ENCODE data around the gene RBM20.
"Not testable (repeated sequence)": the region's sequence is repeated elsewhere in the genome, so short reads cannot be mapped to it uniquely, and the experiment has no call there.

The RBM20 gene

DNA sequence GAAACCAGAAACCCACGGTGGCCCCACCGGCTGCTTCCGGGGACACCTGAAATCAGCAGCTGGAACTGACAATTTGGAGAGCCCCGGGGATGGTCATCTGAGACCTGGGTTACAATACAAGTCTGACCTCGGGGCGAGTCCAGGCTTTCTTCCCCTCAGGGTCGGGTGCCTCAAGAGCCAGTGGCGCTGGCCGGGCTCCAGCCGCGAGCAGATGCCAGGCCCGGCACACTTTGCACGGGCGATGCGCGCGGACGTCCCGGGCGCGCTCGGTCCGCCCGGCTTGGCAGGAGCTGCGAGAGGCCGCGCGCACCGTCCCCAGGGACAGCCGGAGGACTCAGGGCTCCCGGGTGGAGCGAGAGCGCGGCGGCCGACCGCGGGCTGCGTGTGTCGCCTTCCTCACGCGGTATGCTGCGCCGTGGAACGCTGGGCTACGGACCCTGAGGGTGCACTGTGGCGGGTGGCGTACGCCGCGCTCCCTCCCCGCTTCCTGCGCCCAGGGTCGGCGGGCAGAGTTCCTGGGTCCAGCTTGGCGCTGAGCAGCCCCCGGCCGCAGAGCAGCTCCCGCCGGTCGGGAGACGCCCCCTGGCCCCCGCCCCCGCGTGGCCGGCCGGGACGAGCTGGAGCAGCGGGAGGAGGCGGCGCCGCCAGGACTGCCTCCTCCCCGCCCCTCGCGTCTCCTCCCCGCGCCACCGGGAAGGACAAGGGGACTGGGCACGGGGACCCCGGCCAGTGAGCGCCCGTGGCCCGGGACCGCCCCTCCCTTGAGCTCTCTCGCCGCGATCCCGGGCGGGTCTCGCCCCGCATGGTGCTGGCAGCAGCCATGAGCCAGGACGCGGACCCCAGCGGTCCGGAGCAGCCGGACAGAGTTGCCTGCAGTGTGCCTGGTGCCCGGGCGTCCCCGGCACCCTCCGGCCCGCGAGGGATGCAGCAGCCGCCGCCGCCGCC, at the start of gene RBM20:
Gene RBM20, plus strand, starts transcription at position 684 of the 945 bp plus-strand sequence. Its CDS starts 119 bp downstream, at position 803.
- DNase-seq, result peak; percentile 19

DNA sequence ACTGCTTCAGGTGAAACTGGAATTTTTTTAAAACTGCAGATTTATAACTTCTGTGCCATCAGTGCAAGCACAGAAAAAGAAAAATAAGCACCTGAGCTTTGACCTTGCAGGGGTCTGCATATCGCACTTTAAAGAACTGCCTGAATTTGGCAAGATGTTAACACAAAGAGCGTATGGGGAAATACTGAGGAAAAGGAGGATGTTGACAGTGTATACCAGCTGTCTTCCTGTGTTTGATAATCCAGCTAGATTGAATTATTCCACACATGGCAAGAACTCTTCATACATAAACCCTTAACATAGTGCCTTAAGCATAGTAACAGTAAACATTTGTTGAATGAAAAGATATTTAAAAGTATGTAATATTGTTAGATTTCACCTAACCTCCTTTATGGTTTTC, 46.7 kb upstream of the RBM20 start:
- DNase-seq, result no peak

- DNase-seq, result peak; percentile 19
Measured at GRCh38 chr10:110600487-110601101, 43.5 kb upstream of the RBM20 start.

- DNase-seq, result no peak
Measured at GRCh38 chr10:110601581-110601980, 42.6 kb upstream of the RBM20 start.

DNA sequence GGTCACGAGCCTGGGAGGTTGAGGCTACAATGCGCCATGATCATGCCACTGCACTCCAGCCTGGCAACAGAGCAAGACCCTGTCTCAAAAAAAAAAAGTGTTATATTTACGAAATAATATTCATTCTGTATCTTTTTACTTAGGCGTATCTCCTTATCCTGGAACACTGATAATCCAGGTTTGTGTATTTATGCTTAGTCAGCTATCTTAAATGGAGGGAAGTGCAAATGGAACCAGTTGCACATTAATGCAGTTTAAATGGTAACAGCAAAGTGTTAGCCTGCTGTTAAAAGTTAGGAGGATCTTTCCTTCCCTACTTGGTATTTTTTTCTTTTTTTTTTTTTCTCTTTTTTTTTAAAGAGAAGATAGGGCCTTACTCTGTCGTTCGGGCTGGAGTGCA, 36.0 kb upstream of the RBM20 start:
- no peak for DNase-seq

DNA sequence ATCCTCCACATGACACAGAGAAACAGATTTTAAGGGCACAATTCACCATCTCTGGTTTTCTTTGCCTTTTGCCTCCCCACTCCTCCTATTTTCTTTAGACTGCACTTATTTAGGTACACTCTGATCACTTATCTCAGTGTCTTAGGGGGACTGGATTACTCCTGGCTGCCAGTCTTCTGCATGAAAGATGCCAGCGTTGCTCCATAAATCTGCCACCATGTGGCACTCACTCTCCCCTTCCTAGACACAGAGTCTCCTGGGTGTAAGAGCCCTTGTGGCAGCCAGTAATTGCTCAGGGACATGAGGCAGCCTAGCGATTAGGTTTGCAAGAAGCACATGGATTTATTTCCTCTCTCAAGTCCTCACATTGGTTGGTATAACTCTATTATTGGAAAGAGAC, 34.5 kb upstream of the RBM20 start:
- DNase-seq, result peak; percentile 80

DNA sequence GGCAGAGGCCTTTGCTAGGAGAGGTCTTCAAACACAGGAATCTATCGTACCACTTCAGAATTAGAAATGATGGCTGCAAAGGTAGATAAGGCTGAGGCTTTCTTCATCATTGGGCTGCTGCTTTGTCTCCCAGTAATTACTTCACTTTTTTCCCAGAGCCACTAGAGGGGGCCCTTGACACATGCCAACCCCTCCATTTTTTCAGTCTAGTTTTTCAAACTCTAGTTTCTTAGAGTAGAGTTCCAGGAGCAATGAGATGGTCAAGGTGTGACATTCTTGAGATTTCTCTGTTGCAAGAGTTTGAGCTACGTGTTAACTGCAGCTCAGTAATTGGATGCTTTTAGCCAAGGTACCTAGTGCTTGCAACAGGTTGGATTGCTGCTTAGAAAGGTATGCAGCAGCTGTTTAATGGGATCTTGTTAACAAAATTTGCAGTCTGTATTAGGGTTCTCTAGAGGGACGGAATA, 33.8 kb upstream of the RBM20 start:
- DNase-seq, result peak; percentile 67

DNA sequence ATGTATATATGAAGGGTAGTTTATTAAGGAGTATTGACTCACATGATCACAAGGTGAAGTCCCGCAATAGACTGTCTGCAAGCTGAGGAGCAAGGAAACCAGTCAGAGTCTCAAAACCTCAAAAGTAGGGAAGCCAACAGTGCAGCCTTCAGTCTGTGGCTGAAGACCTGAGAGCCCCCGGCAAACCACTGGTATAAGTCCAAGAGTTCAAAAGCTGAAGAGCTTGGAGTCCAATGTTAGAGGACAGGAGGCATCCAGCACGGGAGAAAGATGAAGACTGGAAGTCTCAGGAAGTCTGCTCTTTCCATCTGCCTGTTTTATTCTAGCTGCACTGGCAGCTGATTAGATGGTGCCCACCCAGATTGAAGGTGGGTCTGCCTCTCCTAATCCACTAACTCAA, 33.4 kb upstream of the RBM20 start:
- not testable (repeated sequence) for DNase-seq

DNA sequence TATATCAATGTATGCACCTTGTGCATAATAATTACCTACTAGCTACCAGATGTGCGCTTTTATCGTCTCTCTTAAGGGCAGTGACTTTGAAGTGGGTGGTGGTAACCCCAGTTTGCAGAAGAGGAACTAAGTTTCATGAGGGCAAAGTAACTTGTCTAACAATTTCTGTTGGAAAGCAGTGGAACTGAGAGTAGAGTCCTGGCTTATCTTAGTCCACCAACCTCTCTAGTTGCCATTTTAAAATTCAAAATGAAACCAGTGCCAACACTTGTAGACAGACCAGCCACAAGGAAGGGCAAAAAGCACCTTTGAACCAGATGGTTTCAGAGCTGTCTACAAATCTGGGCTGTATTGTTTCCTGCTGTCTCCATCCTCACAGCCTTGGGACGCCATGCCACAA, 32.0 kb upstream of the RBM20 start:
- DNase-seq, result no peak

DNA sequence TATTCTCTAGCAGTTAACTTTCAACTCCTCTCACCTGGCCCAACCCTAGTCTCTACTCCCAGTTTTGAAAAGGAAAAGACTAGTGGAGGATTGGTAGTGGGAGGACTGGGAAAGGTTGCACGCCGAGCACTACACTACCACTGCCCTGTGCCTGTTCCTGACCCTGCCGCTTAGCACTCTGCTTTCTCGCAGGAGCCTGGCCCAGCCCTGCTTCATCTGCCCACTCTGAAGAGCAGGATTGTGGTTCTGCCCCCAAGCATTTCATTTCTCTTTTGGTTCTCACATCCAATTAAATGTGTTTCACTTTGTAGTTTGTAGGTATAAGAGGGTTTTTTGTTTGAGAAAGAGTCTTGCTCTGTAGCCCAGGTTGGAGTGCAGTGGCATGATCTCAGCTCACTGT, 31.5 kb upstream of the RBM20 start:
- DNase-seq, result no peak

GRCh38 chr10:110613341-110613995, 30.7 kb upstream of the RBM20 start:
- DNase-seq, result no peak

DNA sequence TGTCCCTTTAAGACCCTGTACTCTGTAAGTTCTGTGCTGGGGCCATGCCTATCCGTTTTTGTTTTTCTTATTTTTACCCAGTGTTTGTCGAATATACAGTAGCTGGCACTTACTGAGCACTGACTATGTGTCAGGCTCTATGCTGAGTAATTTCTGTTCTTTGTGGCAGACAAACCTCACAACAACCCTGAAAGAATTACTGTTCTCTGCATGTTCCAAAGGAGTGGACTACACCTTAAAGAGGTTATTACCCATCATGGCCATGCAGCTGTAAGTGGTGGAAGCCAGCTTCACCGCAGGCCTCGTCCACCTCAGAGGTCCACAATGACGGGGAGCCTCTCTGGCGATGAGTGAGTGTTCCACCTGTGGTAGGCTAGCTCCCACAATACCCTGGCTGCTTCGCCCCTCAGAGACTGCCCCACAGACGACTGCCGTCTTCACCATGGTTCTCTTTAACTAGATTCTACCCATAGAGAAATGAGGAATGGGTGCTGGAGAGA, 30.1 kb upstream of the RBM20 start:
- no peak for DNase-seq

GRCh38 chr10:110615057-110615747, 28.9 kb upstream of the RBM20 start:
- no peak for DNase-seq

- DNase-seq, result no peak
Measured at GRCh38 chr10:110616493-110617033, 27.6 kb upstream of the RBM20 start.

DNA sequence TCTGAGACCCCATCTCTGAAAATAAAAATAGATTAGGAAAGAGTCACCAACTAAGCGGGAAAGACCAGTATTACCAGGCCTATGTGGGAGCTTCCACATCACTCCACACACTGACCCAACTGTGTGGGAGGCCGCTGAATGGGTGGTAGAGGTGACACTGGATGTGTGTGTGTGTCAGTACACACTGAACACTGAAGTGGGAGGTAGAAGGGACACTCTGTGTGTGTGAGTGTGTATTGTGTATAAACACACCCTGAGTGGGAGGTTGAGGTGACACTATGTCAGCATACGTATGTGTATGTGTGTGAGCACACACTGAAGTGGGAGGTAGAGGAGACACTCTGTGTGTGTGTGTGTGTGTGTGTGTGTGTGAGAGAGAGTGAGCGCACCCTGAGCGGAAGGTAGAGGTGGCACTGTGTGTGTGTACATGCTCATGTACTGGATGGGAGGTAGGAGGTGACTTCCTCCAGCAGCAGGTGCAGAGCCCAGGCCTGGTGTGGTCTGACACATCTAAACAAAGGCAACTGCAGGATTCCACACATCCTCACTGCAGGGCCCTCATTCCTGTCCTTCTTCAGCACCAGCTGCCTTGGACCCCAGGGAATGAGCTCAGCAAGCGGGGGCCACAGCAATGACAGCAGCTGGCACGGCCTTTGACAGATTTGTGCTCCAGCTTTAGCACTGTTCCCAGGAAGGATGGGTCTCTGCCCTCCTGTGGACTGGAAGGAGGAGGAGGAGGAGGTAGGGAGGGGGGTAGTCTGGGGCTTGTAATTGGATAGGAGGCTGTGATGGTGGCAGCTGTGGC, 26.5 kb upstream of the RBM20 start:
- DNase-seq, result no peak

GRCh38 chr10:110618230-110618610, 25.9 kb upstream of the RBM20 start:
- no peak for DNase-seq

GRCh38 chr10:110619514-110620397, 24.4 kb upstream of the RBM20 start:
- DNase-seq, result peak; percentile 3

DNA sequence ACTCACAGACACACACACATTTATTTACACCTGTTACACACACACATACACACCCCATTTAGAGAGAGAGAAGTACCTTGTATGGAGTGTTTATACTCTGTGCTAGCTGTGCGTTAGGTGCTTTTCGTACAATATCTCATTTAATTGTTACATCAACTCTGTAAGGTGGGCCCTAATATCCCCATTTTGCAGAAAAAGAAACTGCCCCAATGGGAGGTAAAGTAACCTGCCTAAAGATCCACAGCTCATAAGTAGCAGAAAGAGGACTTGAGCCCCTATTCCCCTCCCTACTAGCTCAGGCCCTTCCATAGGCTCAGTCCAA, 23.8 kb upstream of the RBM20 start:
- no peak for DNase-seq

DNA sequence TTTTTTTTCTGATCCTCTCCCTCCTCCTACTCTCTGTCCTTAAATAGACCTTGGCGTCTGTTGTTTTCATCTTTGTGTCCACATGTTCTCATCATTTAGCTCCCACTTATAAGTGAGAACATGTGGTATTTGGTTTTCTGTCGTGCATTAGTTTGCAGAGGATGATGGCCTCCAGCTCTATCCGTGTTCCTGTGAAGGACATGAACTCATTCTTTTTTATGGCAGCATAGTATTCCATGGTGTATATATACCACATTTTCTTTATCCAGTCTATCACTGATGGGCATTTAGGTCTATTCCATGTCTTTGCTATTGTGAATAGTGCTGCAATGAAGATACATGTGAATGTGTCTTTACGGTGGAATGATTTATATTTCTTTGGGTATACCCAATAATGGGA, 20.8 kb upstream of the RBM20 start:
- not testable (repeated sequence) for DNase-seq

DNA sequence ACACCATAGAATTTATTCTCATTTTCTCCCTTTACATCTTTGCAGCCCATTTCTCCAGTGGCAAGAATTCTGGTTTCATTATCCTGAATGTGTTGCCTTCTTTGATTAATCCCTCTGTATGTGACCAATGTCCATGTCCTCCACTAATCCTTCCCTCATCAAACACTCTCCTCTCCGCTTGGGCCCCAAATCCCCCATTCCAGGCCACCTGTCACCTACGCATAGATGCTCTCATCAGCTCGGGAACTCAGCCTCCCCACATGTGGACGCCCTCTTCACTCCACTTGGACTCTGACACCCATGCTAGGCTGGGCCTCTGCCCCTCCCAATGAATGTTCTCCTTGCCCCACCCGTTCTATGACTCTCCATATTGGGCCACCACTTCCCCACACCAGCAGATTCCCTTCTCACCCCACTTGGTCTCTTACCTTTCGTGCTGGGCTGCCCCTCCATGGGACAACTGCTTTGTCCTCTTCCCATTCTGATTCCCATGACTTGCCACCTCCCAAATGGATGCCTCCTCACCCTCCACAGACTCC, 18.7 kb upstream of the RBM20 start:
- no peak for DNase-seq
